Lower lobe of right lung (tissue), 2 donors: ENCODE data around the gene LIN9. TPM values are rescaled to one million over a fixed set of nuclear protein-coding genes. Genes with fewer than 3 reads are reported as not detected.

Experiments
- ATAC-seq, 2 donors: fragments of 200-7000 bp; cut with Tn5 transposase; one replicate each; pipeline ENCODE4 v1.9.1; 2020 to 2022; ENCODE audit warnings: mild to moderate bottlenecking in 2 of 2, moderate library complexity in 2 of 2
- DNase-seq: peaks from one replicate; pipeline ENCODE4 v3.0.0-alpha.2; 2020
- H3K27ac ChIP-seq: fragments of 200-600 bp; one replicate; pipeline ENCODE4 v1.8.0; 2022
- H3K27me3 ChIP-seq: fragments of 200-600 bp; one replicate; pipeline ENCODE4 v1.8.0; 2022; ENCODE audit warnings: low read depth
- H3K36me3 ChIP-seq: fragments of 200-600 bp; one replicate; pipeline ENCODE4 v1.8.0; 2022; ENCODE audit warnings: mild to moderate bottlenecking
- H3K4me1 ChIP-seq: fragments of 200-600 bp; one replicate; pipeline ENCODE4 v1.8.0; 2022
- H3K4me3 ChIP-seq: fragments of 200-600 bp; one replicate; pipeline ENCODE4 v1.8.0; 2022; ENCODE audit warnings: mild to moderate bottlenecking
- H3K9me3 ChIP-seq: fragments of 200-600 bp; one replicate; pipeline ENCODE4 v1.8.0; 2022
- CTCF ChIP-seq: fragments of 200-600 bp; IDR thresholded peaks from one replicate; pipeline ENCODE4 v1.8.0; 2022; ENCODE audit warnings: antibody characterized with exemption, mild to moderate bottlenecking
- intact Hi-C: fragments of 100-400 bp; cut with DNase I; formaldehyde crosslinking; loops from one replicate; pipeline ENCODE4 v1.11.0; 2022
- total RNA-seq: library from RNA; stranded (reverse); fragmentation: NEBNext Ultra II Directional; extraction: Animal tissue kit (Norgen Biotek cat#: 25700); gene quantifications from one replicate; pipeline ENCODE4 v1.2.1, GENCODE V29; 2021
- donor health status: DM: no; HTN: yes; CAD: no; lungs with severe emphysema.

Gene LIN9
- total RNA-seq, 1 donor from 2014 or later = 3.5 TPM

GRCh38 chr1:226314055-226314454 lies 5.1 kb upstream of the LIN9 start:
- Histone ChIP-seq H3K27ac (no peak overlapping the region), H3K4me1 (peaks cover 9% of the 10 kb centered on the region), H3K4me3 (no peak overlapping the region), H3K36me3 (no peaks in the 10 kb centered on the region), H3K27me3 (no peaks in the 10 kb centered on the region), H3K9me3 (no peaks in the 10 kb centered on the region)
- ATAC-seq = no peak
- no peak for TF ChIP-seq CTCF
- DNase-seq = no peak
- intact Hi-C loops = no loop called here

GRCh38 chr1:226312065-226312464 lies 3.1 kb upstream of the LIN9 start:
- no peak for TF ChIP-seq CTCF
- DNase-seq = no peak
- Histone ChIP-seq H3K9me3 (no peaks in the 10 kb centered on the region), H3K27me3 (no peaks in the 10 kb centered on the region), H3K4me1 (peaks cover 18% of the 10 kb centered on the region), H3K4me3 (no peak overlapping the region), H3K27ac (no peak overlapping the region), H3K36me3 (no peaks in the 10 kb centered on the region)
- intact Hi-C loops = no loop called here
- ATAC-seq = no peak

GRCh38 chr1:226311376-226311775 lies 2.4 kb upstream of the LIN9 start:
- ATAC-seq (no peak), DNase-seq (no peak)
- TF ChIP-seq CTCF = no peak
- no peak overlapping the region for H3K4me3 ChIP-seq
- intact Hi-C loops = no loop called here
- no peaks in the 10 kb centered on the region for H3K9me3 ChIP-seq
- H3K4me1 ChIP-seq = peaks cover 18% of the 10 kb centered on the region
- no peak overlapping the region for H3K27ac ChIP-seq
- H3K36me3 ChIP-seq = no peaks in the 10 kb centered on the region
- no peaks in the 10 kb centered on the region for H3K27me3 ChIP-seq

GRCh38 chr1:226310637-226311195 lies 1.8 kb upstream of the LIN9 start:
- Histone ChIP-seq H3K9me3 (no peaks in the 10 kb centered on the region), H3K4me3 (no peak overlapping the region), H3K4me1 (peaks cover 18% of the 10 kb centered on the region), H3K27ac (no peak overlapping the region), H3K27me3 (no peaks in the 10 kb centered on the region), H3K36me3 (no peaks in the 10 kb centered on the region)
- intact Hi-C loops = no loop called here
- ATAC-seq (no peak), DNase-seq (no peak)
- no peak for TF ChIP-seq CTCF

GRCh38 chr1:226310245-226310540 lies 1.2 kb upstream of the LIN9 start:
- H3K9me3 ChIP-seq = no peaks in the 10 kb centered on the region
- no peak for DNase-seq
- TF ChIP-seq CTCF = no peak
- intact Hi-C loops = no loop called here
- H3K4me3 ChIP-seq = peak overlapping the region; percentile 95
- no peak for ATAC-seq
- H3K4me1 ChIP-seq = peaks cover 18% of the 10 kb centered on the region
- no peaks in the 10 kb centered on the region for H3K27me3 ChIP-seq
- no peaks in the 10 kb centered on the region for H3K36me3 ChIP-seq
- no peak overlapping the region for H3K27ac ChIP-seq
